Esophagus muscularis mucosa (tissue), 4 donors: ENCODE results near the gene MAGEA9. TPM values are rescaled to one million over a fixed set of nuclear protein-coding genes. Genes with fewer than 3 reads are reported as not detected.
"Not testable (repeated sequence)": the region's sequence is repeated elsewhere in the genome, so short reads cannot be mapped to it uniquely, and the experiment has no call there.

Experiments
- DNase-seq: peaks from one replicate; pipeline ENCODE4 v3.0.0-alpha.2; 2017; ENCODE audit errors: extremely low spot score
- H3K27ac ChIP-seq, 4 donors: fragments of 200-600 bp; sonication (generic); replicated peaks in 1 of 4; 1 replicate in 3 of 4; 2 replicates in 1 of 4; pipeline ENCODE4 v1.5.1; 2016 to 2019; ENCODE audit warnings: mild to moderate bottlenecking in 1 of 4
- H3K27me3 ChIP-seq, 4 donors: fragments of 200-600 bp; sonication (generic); one replicate each; pipeline versions ENCODE4 v1.5.1 to v1.6.0; 2016 to 2019
- H3K36me3 ChIP-seq, 4 donors: fragments of 200-600 bp; sonication (generic); one replicate each; pipeline ENCODE4 v1.5.1; 2016 to 2019
- H3K4me1 ChIP-seq, 4 donors: fragments of 200-600 bp; sonication (generic); one replicate each; pipeline ENCODE4 v1.5.1; 2016 to 2019
- H3K4me3 ChIP-seq, 4 donors: fragments of 200-600 bp; sonication (generic); 1 replicate in 2 of 4; 2 replicates in 2 of 4; pipeline ENCODE4 v1.5.1; 2016 to 2019; ENCODE audit warnings: mild to moderate bottlenecking in 4 of 4, moderate library complexity in 1 of 4
- H3K9me3 ChIP-seq, 4 donors: fragments of 200-600 bp; sonication (generic); 1 replicate in 3 of 4; 2 replicates in 1 of 4; pipeline ENCODE4 v1.5.1; 2016 to 2019
- CTCF ChIP-seq, 3 experiments: fragments of 200-600 bp in 2 of 3; fragments of 450-650 bp in 1 of 3; sonication (generic) in 2 of 3; IDR thresholded peaks; one replicate each; pipeline ENCODE4 v1.5.1; 2017 to 2019; ENCODE audit warnings: antibody characterized with exemption in 3 of 3, mild to moderate bottlenecking in 2 of 3, moderate library complexity in 1 of 3
- EP300 ChIP-seq: sonication (generic); formaldehyde crosslinking; IDR thresholded peaks from one replicate; pipeline ENCODE4 v1.6.1; 2017; ENCODE audit warnings: antibody characterized with exemption
- POLR2A ChIP-seq: fragments of 450-650 bp; IDR thresholded peaks from one replicate; pipeline ENCODE4 v1.6.1; 2017; ENCODE audit warnings: antibody characterized with exemption, moderate library complexity, mild to moderate bottlenecking, low read depth
- POLR2AphosphoS5 ChIP-seq, 2 donors: sonication (generic); formaldehyde crosslinking; IDR thresholded peaks; one replicate each; pipeline ENCODE4 v1.6.1; 2017; ENCODE audit warnings: antibody characterized with exemption in 2 of 2
- WGBS: methylation state at CpG from one replicate; pipeline ENCODE4 v1.1.5; 2018; 5-methylcytosine and 5-hydroxymethylcytosine counted together
- intact Hi-C: fragments of 100-400 bp; cut with DNase I; formaldehyde crosslinking; loops from one replicate; pipeline ENCODE4 v1.15.1; 2023
- total RNA-seq, 4 donors: library from RNA; depleted of rRNA; stranded (reverse); fragments of >200 nt; gene quantifications; one replicate each; pipeline versions ENCODE4 v1.1.0 to v1.2.1, GENCODE V29; 2016

Gene MAGEA9
- total RNA-seq, 4 donors from 2014 or later: not detected

DNA sequence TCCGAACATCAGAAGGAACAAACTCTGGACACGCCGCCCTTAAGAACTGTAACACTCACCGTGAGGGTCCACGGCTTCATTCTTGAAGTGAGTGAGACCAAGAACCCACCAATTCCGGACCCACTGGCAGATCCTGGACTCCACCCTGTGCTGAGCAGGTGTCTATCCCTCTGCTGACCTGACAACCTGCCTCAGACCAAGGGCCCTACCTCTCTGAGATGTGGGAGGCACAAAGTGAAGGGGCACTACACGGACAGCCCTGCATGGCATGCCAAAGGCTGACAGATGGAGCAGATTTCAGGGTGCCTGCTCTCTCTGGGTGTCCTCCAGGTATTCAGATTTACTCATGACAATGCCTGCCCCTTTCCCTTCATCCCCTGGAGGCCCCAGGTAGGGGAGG lies 21.9 kb upstream of the MAGEA9 start:
- no peak overlapping the region for H3K4me3 ChIP-seq
- H3K4me1 ChIP-seq: no peaks in the 10 kb centered on the region
- H3K36me3 ChIP-seq: no peaks in the 10 kb centered on the region
- intact Hi-C loops: no loop called here
- WGBS: 96% methylated on average over 5 of the region's 7 CpGs
- H3K27me3 ChIP-seq: peaks cover 0 to 11% (median 0%) of the 10 kb centered on the region in 4 donors
- no peak for TF ChIP-seq POLR2AphosphoS5 (IDR thresholded peaks at IDR 0.05)
- no peak for TF ChIP-seq CTCF (IDR thresholded peaks at IDR 0.05)
- H3K27ac ChIP-seq: no peak overlapping the region
- H3K9me3 ChIP-seq: no peaks in the 10 kb centered on the region
- no peak for DNase-seq

DNA sequence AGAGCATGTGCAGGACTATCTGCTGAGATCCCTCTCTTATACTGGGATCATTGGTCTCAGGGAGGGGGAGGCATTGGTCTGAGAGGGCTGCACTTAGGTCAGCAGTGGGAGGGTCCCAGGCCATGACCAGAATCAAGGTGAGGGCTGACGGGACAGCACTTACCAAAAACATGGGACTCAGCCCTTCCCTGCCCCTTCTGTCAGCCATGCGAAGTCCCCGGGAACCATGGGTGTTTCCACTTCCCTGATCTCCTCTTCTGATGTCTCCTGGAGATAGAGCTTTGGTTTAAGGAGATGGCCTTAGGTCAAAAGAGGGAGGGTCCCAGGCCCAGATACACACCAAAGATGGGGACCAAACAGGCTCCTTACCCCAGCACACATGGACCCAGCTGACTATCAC lies 20.8 kb upstream of the MAGEA9 start:
- DNase-seq: no peak
- Histone ChIP-seq H3K4me3 (no peak overlapping the region), H3K9me3 (no peaks in the 10 kb centered on the region), H3K4me1 (no peaks in the 10 kb centered on the region), H3K27me3 (peaks cover 0 to 4% (median 0%) of the 10 kb centered on the region in 4 donors), H3K27ac (no peak overlapping the region), H3K36me3 (no peaks in the 10 kb centered on the region)
- 84% methylated on average over 3 of the region's 3 CpGs for WGBS
- intact Hi-C loops: no loop called here
- no peak for TF ChIP-seq POLR2A
- TF ChIP-seq POLR2AphosphoS5 (IDR thresholded peaks at IDR 0.05): no peak
- no peak for TF ChIP-seq EP300

- DNase-seq, H3K27me3 ChIP-seq, H3K9me3 ChIP-seq, H3K27ac ChIP-seq, H3K4me3 ChIP-seq, H3K4me1 ChIP-seq, H3K36me3 ChIP-seq, intact Hi-C loops: not testable (repeated sequence)
- WGBS: 85% methylated on average over 4 of the region's 22 CpGs
Observed at GRCh38 chrX:149761858-149762674, 19.7 kb upstream of the MAGEA9 start.

GRCh38 chrX:149762696-149763614 lies 18.8 kb upstream of the MAGEA9 start:
- intact Hi-C loops: no loop called here
- Histone ChIP-seq H3K27ac (no peak overlapping the region), H3K36me3 (no peaks in the 10 kb centered on the region), H3K9me3 (no peaks in the 10 kb centered on the region), H3K4me1 (no peaks in the 10 kb centered on the region), H3K4me3 (no peak overlapping the region), H3K27me3 (no peaks in the 10 kb centered on the region)
- DNase-seq: no peak
- no peak for TF ChIP-seq CTCF (IDR thresholded peaks at IDR 0.05)
- TF ChIP-seq POLR2AphosphoS5 (IDR thresholded peaks at IDR 0.05): no peak
- no peak for TF ChIP-seq POLR2A
- TF ChIP-seq EP300: no peak
- WGBS: 77% methylated on average over 6 of the region's 11 CpGs

- H3K27ac ChIP-seq, H3K4me1 ChIP-seq, H3K36me3 ChIP-seq, H3K4me3 ChIP-seq, H3K27me3 ChIP-seq, intact Hi-C loops, H3K9me3 ChIP-seq, DNase-seq: not testable (repeated sequence)
- WGBS: 76% methylated on average over 3 of the region's 12 CpGs
Observed at GRCh38 chrX:149770344-149770743, 11.4 kb upstream of the MAGEA9 start.

DNA sequence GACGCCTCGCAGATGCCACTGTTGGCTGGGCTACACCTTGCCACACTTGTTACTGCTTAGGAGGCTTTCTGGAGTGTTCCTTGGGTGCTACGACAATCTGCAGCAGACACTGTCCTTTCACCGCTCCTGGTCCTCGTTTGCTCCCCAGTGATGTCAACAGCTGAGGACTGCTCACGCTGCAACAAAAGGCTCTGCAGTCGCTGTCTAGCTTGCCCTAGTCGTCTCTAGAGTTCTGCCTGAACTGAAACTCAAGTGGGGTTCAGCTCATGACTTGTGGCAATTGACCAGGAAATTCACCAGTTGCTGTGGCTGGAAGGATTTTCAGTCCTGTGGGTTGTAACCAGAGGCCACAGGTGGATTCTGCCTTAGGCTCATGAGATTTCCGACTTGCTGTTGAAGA lies 8.7 kb upstream of the MAGEA9 start:
- H3K36me3 ChIP-seq, H3K4me3 ChIP-seq, DNase-seq, H3K27me3 ChIP-seq, H3K27ac ChIP-seq, H3K4me1 ChIP-seq, intact Hi-C loops, H3K9me3 ChIP-seq: not testable (repeated sequence)
- WGBS: no CpG with 5 or more reads among the region's 9 CpGs

DNA sequence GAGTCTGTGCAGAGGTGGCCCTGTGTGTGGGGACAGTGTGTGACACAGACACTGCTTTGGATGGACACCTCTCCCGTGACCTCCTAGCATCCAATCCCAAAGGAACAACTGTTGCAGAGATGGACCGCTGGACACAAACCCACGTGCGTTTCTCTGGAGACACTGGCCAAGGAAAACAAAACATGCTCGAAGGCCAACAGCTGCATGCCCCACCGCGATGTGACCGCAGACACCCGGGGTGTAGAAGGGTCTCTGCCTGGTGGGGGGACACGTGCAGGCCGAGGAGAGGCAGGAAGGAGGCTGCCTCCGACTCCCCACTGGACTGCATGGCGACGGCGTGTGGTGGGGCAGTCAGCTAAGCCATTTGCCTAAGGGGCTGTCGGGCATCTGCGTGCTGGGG lies 8.0 kb upstream of the MAGEA9 start, which contains the start of gene HSFX1:
TSS of gene HSFX1 (plus strand) at position 301 of the 400 bp plus-strand sequence. CDS start 614 bp downstream, outside the sequence.
- H3K4me1 ChIP-seq, H3K27ac ChIP-seq, DNase-seq, H3K9me3 ChIP-seq, H3K4me3 ChIP-seq, H3K27me3 ChIP-seq, intact Hi-C loops, H3K36me3 ChIP-seq: not testable (repeated sequence)
- no CpG with 5 or more reads among the region's 17 CpGs for WGBS

DNA sequence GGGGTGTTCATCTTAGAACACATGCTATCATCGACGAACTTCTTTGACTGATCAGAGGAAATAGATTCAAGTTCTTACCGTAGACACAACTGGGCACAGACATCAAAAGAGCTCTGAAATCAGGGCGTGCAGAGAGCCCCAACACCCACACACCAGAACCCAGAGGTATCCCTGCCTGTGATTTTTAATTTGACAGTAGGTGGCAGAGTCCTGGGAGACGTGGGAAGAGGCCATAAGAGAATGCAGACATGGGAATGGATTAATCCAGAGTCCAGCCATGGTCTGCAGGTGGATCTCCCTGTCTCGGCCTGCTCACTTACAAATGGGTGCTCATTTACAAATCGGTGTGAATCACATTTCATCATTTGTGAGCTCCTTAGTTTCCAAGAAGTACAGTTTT lies 3.7 kb upstream of the MAGEA9 start:
- H3K9me3 ChIP-seq, H3K27ac ChIP-seq, H3K4me1 ChIP-seq, DNase-seq, intact Hi-C loops, H3K27me3 ChIP-seq, H3K36me3 ChIP-seq, H3K4me3 ChIP-seq: not testable (repeated sequence)
- WGBS: no CpG with 5 or more reads among the region's 7 CpGs

- H3K4me3 ChIP-seq, DNase-seq, intact Hi-C loops, H3K36me3 ChIP-seq, H3K27me3 ChIP-seq, H3K4me1 ChIP-seq, H3K9me3 ChIP-seq, H3K27ac ChIP-seq: not testable (repeated sequence)
- WGBS: no CpG with 5 or more reads among the region's 1 CpG
Observed at GRCh38 chrX:149795531-149795930, 13.8 kb downstream of the MAGEA9 start.
